NB4 (cell line): ENCODE data around the gene CTNND2.

ENCODE experiments used
- DNase-seq: peaks from one replicate; pipeline ENCODE4 v3.0.0; 2010; ENCODE audit warnings: low read depth
- H3K4me3 ChIP-seq: one replicate; pipeline ENCODE4 v1.5.1; 2011; ENCODE audit warnings: mild to moderate bottlenecking, low read depth, low read length, moderate library complexity
- MYC ChIP-seq: IDR thresholded peaks from 2 replicates; pipeline ENCODE4 v1.6.1; 2011; ENCODE audit warnings: low read depth, low read length
- POLR2A ChIP-seq: IDR thresholded peaks from 2 replicates; pipeline ENCODE4 v1.6.1; 2011; ENCODE audit warnings: mild to moderate bottlenecking; ENCODE audit not compliant: insufficient read length; ENCODE audit errors: extremely low read depth
- TF ChIP-seq, protein P1 (sequence below): IDR thresholded peaks from one replicate; pipeline ENCODE4 v1.5.1; 2012; ENCODE audit warnings: low read depth, low read length
- TF ChIP-seq, protein P2 (sequence below): IDR thresholded peaks from 2 replicates; pipeline ENCODE4 v1.6.1; 2011; ENCODE audit warnings: low read depth, low read length

CTNND2 gene

DNA sequence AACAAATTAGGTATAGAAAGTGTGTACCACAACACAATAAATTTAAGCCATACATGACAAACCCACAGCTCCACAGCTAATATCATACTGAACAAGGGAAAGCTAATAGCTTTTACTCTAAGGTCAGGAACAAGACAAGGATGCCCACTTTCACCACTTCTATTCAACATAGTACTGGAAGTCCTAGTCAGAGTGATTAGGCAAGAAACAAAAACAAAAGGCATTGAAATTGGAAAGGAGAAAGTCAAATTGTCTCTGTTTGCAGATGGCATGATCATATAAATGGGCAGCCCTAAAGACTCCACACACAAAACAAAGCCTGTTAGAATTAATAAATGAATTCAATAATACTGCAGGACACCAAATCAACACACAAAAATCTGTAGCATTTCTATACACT is 548.8 kb downstream of the CTNND2 start:
- no peak overlapping the region for H3K4me3 ChIP-seq
- no peak for DNase-seq
- TF ChIP-seq MYC (no peak), POLR2A (no peak)
- TF ChIP-seq, protein P1, sequence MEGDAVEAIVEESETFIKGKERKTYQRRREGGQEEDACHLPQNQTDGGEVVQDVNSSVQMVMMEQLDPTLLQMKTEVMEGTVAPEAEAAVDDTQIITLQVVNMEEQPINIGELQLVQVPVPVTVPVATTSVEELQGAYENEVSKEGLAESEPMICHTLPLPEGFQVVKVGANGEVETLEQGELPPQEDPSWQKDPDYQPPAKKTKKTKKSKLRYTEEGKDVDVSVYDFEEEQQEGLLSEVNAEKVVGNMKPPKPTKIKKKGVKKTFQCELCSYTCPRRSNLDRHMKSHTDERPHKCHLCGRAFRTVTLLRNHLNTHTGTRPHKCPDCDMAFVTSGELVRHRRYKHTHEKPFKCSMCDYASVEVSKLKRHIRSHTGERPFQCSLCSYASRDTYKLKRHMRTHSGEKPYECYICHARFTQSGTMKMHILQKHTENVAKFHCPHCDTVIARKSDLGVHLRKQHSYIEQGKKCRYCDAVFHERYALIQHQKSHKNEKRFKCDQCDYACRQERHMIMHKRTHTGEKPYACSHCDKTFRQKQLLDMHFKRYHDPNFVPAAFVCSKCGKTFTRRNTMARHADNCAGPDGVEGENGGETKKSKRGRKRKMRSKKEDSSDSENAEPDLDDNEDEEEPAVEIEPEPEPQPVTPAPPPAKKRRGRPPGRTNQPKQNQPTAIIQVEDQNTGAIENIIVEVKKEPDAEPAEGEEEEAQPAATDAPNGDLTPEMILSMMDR = no peak
- TF ChIP-seq, protein P2, sequence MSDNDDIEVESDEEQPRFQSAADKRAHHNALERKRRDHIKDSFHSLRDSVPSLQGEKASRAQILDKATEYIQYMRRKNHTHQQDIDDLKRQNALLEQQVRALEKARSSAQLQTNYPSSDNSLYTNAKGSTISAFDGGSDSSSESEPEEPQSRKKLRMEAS = no peak

DNA sequence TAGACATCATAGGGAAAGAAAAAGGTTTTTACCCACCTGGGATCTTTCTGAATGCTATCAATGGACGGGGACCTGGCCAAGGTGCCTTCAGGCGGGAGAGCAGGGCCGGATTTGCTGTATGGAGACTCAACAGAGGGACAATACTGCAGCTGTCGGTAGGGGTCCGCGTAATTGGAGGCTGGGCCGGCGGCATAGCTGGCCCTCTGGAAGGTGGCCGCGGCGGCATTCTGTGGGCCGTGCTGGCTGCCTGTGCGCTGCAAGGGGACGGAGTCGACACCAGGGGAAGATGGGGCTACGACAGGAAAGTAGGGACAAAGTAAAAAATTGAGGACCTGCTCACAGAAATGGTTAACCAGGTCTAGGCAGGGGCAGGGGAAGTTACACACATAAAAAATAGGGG is 557.9 kb downstream of the CTNND2 start:
- DNase-seq = no peak
- no peak overlapping the region for H3K4me3 ChIP-seq
- TF ChIP-seq, protein P2 = no peak
- TF ChIP-seq MYC = no peak
- TF ChIP-seq, protein P1 = no peak
- no peak for TF ChIP-seq POLR2A

DNA sequence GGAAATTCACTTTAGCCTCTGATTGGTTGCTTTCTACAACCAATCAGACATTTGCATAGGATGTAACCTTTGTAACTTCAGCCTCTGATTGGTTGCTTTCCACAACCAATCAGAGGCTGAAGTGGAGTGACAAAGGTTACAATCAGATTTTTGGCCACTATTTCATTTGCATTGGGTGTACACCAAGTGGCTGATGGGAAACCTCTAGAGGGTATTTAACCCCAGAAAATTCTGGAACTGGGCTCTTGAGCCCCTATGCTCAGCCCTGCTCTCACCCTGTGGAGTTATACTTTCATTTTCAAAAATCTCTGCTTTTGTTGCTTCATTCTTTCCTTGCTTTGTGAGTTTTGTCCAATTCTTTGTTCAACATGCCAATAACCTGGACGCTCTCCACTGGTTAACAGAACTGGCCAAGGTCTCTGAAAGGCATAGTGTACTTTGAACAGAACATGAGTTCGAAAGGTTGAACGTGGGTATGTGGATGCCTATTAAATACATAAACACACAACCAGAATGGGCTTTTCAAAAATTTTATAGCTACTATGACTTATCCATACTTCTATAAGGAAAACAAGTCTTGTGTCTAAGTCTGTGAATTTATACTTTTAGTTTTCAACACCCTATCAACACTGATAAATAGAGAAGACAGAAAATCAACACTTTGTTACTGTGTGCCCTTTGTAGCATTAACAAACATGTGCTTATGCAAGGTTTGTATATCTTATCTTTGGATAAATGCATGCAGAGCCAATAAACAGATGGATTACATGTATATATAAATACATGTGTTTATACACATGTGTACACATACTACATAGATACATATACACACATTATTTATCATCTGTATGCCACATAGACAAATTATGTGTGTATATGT is 568.1 kb downstream of the CTNND2 start:
- DNase-seq = no peak
- H3K4me3 ChIP-seq = no peak overlapping the region
- TF ChIP-seq, protein P1 = no peak
- TF ChIP-seq, protein P2 = no peak
- TF ChIP-seq POLR2A = no peak
- TF ChIP-seq MYC = no peak

DNA sequence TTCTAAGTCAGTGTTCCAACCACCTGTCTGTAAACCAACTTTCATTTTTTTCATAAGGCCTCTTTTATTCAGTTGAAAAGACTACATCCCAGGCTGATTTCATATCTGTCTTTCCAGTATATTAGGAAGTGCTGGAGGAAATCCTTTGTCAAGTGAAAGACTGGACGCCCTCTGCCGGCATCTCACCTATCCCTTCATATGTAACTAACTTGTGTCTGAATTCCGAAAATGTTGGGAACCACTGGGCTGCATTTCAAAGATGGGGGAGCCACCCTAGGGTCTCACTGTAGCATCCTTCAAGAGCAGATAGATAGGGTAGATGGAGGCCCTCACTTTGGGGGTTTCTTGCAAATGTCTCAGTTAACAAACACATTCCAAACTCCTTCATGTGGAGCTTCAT is 569.8 kb downstream of the CTNND2 start:
- DNase-seq = no peak

DNA sequence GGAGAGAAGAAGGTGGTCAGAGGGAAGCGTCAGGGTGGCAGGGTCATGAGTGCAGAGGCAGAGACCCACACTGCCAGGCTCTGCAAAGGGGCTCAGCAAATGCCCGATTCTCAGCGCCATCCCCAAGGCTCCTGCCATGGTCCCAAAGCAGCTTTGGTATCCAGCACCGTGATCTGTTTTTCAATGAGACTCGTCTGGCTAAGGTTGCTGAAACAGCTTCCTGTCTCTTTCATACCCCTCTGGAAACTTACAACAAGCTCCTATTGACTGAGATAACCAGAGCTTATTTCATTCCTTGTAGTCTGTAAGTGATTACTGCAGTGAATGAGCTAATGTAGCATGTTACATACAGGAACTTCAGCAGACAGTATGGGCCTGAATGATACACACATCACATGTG is 574.6 kb downstream of the CTNND2 start:
- no peak for DNase-seq
- TF ChIP-seq MYC = no peak
- TF ChIP-seq, protein P1 = no peak
- TF ChIP-seq POLR2A = no peak
- no peak overlapping the region for H3K4me3 ChIP-seq

More for the DNA sequence above, 569.8 kb downstream of the CTNND2 start:
- TF ChIP-seq, protein P1 = no peak
- TF ChIP-seq MYC (no peak), POLR2A (no peak)
- TF ChIP-seq, protein P2 = no peak
- no peak overlapping the region for H3K4me3 ChIP-seq
